Measurements from ENCODE around the gene KRTAP5-4.

DNA sequence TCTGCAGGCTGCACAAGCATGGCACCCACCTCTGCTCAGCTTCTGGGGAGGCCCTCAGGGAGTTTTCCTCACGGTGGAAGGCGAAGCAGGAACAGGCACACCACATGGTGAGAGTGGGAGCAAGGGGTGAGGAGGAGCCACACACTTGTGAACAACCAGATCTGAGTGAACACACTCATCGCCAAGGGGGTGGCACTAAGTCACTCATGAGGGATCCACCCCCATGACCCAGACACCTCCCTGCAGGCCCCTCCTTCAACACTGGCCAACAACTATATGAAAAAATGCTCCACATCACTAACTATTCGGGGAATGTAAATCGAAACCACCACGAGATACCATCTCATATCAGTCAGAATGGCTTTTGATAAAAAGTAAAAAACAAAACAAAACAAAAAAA lies 23.1 kb downstream of the KRTAP5-4 start:
- TF ChIP-seq, protein P1, sequence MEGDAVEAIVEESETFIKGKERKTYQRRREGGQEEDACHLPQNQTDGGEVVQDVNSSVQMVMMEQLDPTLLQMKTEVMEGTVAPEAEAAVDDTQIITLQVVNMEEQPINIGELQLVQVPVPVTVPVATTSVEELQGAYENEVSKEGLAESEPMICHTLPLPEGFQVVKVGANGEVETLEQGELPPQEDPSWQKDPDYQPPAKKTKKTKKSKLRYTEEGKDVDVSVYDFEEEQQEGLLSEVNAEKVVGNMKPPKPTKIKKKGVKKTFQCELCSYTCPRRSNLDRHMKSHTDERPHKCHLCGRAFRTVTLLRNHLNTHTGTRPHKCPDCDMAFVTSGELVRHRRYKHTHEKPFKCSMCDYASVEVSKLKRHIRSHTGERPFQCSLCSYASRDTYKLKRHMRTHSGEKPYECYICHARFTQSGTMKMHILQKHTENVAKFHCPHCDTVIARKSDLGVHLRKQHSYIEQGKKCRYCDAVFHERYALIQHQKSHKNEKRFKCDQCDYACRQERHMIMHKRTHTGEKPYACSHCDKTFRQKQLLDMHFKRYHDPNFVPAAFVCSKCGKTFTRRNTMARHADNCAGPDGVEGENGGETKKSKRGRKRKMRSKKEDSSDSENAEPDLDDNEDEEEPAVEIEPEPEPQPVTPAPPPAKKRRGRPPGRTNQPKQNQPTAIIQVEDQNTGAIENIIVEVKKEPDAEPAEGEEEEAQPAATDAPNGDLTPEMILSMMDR (IDR thresholded peaks at IDR 0.05), result no peak
- no peak for TF ChIP-seq POLR2A (IDR thresholded peaks at IDR 0.05)

Data from prostate gland (tissue), 2 donors.